Measurements from ENCODE around the gene PDXP. TPM values are rescaled to one million over a fixed set of nuclear protein-coding genes. Genes with fewer than 3 reads are reported as not detected.

Gene PDXP
- total RNA-seq, 1 experiment from 2014 or later, result 17.6 TPM

DNA sequence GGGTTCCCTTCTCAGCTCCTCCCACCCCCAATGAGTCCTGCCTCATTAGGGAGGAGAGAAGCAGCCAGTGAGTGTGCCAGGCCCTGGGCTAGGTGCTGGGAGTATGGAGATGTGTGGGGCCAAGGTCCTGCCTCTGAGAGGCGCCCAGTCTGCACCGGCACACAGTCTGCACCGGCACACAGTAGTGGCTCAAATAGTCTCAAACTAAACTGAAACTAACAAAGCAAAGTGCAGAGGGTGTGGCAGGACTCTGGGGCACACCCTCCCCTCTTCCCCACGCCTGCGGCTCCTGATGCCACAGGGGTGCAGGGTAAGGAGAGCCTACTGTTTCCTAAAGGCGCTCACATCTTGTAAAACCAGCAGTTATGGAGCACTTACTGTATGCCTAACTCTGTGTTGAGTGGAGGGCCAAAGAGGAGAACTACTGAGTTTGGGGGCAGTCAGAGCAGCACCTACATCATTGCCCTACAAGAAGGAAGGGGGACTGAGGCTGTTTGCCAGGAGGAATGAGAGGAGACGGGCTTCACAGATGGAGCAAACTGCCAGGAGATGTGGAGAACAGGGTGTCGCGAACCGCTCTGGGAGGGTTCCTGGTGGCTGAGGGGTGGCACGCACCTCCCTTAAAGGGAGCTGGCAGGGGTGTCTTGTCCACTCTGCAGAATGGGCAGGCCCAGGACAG lies 20.0 kb upstream of the PDXP start:
- H3K27ac ChIP-seq (ENCODE audit: low read length), result no peak overlapping the region
- H3K4me3 ChIP-seq (ENCODE audit: low read depth in 2 of 2, low read length in 2 of 2), result no peak overlapping the region
- CTCF ChIA-PET, result no interaction called here

DNA sequence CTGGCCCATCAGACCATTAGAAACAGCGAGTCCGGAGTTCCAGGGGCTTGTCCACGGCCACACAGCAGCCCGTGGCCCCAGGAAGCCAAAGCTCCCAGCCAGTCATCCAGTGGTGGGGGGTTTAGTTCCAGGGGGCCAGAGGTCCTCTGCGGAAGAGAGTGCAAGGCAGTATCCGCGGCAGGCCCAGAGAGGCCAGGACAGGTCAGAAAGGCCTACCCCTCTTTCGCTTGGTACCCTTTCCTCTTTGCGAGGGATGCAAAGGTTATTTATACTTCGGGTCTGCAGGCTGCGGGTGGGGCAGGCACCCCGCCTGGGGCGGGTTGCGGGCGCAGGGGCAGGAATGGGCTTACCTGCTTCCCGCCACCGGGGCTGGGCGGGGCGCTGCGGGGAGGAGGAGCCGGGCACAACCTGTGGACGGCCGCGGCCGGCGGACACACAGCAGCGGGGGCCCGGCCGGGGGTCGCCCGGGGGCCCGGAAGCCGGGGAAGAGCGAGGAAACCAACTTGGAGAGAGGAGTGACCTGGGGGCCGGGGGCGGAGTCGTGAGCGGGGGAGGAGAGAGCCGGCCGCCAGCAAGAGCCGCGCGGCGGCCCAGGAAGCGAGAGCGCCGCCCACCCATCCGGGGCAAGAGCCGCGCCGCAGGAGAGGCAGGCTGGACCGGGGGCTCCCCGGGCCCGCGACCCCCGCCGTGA lies 19.3 kb upstream of the PDXP start, which contains the start of gene SH3BP1:
TSS of gene SH3BP1 (plus strand) at position 600 of the 691 bp plus-strand sequence. CDS start 119 bp downstream, outside the sequence.
- intact Hi-C loops (cut with micrococcal nuclease; ENCODE audit: unreplicated experiment), result no loop called here
- CTCF ChIA-PET, result no interaction called here
- no peak for DNase-seq (ENCODE audit: low read depth, low spot score)

More for the DNA sequence above, 20.0 kb upstream of the PDXP start:
- TF ChIP-seq POLR2AphosphoS5 (IDR thresholded peaks at IDR 0.05; ENCODE audit: low read depth, low read length), result no peak
- TF ChIP-seq SIN3A (IDR thresholded peaks at IDR 0.05; ENCODE audit: borderline replicate concordance, insufficient read depth, low read depth, low read length), result no peak
- TF ChIP-seq, protein P1, sequence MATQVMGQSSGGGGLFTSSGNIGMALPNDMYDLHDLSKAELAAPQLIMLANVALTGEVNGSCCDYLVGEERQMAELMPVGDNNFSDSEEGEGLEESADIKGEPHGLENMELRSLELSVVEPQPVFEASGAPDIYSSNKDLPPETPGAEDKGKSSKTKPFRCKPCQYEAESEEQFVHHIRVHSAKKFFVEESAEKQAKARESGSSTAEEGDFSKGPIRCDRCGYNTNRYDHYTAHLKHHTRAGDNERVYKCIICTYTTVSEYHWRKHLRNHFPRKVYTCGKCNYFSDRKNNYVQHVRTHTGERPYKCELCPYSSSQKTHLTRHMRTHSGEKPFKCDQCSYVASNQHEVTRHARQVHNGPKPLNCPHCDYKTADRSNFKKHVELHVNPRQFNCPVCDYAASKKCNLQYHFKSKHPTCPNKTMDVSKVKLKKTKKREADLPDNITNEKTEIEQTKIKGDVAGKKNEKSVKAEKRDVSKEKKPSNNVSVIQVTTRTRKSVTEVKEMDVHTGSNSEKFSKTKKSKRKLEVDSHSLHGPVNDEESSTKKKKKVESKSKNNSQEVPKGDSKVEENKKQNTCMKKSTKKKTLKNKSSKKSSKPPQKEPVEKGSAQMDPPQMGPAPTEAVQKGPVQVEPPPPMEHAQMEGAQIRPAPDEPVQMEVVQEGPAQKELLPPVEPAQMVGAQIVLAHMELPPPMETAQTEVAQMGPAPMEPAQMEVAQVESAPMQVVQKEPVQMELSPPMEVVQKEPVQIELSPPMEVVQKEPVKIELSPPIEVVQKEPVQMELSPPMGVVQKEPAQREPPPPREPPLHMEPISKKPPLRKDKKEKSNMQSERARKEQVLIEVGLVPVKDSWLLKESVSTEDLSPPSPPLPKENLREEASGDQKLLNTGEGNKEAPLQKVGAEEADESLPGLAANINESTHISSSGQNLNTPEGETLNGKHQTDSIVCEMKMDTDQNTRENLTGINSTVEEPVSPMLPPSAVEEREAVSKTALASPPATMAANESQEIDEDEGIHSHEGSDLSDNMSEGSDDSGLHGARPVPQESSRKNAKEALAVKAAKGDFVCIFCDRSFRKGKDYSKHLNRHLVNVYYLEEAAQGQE (IDR thresholded peaks at IDR 0.05; ENCODE audit: insufficient read depth in 1 of 2, low read depth in 2 of 2, low read length in 1 of 2), result no peak
- no peak for TF ChIP-seq TCF7L2 (IDR thresholded peaks at IDR 0.05; ENCODE audit: low read depth, low read length)
- TF ChIP-seq, protein P2, sequence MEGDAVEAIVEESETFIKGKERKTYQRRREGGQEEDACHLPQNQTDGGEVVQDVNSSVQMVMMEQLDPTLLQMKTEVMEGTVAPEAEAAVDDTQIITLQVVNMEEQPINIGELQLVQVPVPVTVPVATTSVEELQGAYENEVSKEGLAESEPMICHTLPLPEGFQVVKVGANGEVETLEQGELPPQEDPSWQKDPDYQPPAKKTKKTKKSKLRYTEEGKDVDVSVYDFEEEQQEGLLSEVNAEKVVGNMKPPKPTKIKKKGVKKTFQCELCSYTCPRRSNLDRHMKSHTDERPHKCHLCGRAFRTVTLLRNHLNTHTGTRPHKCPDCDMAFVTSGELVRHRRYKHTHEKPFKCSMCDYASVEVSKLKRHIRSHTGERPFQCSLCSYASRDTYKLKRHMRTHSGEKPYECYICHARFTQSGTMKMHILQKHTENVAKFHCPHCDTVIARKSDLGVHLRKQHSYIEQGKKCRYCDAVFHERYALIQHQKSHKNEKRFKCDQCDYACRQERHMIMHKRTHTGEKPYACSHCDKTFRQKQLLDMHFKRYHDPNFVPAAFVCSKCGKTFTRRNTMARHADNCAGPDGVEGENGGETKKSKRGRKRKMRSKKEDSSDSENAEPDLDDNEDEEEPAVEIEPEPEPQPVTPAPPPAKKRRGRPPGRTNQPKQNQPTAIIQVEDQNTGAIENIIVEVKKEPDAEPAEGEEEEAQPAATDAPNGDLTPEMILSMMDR (IDR thresholded peaks at IDR 0.05), result no peak
- POLR2A ChIA-PET, result no interaction called here
- H3K4me1 ChIP-seq (ENCODE audit: control insufficient read depth, insufficient read depth, low read length), result peaks cover 17% of the 10 kb centered on the region
- in situ Hi-C loops (cut with HindIII; ENCODE audit: low pct_unique_long_range_greater_than_20kb, low sequenced_read_pairs), result no loop called here
- BruUV-seq (replicated peaks), result no TSS peak
- intact Hi-C loops (cut with micrococcal nuclease; ENCODE audit: unreplicated experiment), result no loop called here
- no peaks in the 10 kb centered on the region for H3K36me3 ChIP-seq (ENCODE audit: control insufficient read depth, insufficient read depth, low read length)
- no peak for ATAC-seq
- H3K27me3 ChIP-seq (ENCODE audit: control insufficient read depth, insufficient read depth, low read length), result no peaks in the 10 kb centered on the region
- DNase-seq (ENCODE audit: low read depth, low spot score), result no peak
- no peaks in the 10 kb centered on the region for H3K9me3 ChIP-seq (ENCODE audit: control insufficient read depth, insufficient read depth, low read depth, low read length)

More for the DNA sequence above, 19.3 kb upstream of the PDXP start, which contains the start of gene SH3BP1:
- in situ Hi-C loops (cut with HindIII; ENCODE audit: low pct_unique_long_range_greater_than_20kb, low sequenced_read_pairs), result no loop called here
- Histone ChIP-seq H3K9me3 (ENCODE audit: control insufficient read depth, insufficient read depth, low read depth, low read length) (no peaks in the 10 kb centered on the region), H3K27me3 (ENCODE audit: control insufficient read depth, insufficient read depth, low read length) (no peaks in the 10 kb centered on the region), H3K27ac (ENCODE audit: low read length) (no peak within 1 kb of the TSS), H3K4me1 (ENCODE audit: control insufficient read depth, insufficient read depth, low read length) (peaks cover 10% of the 10 kb centered on the region), H3K4me3 (ENCODE audit: low read depth in 2 of 2, low read length in 2 of 2) (peak within 1 kb of the TSS; percentile 39 to 48), H3K36me3 (ENCODE audit: control insufficient read depth, insufficient read depth, low read length) (no peaks in the 10 kb centered on the region)
- POLR2A ChIA-PET, result interaction anchor here (0.5 kb wide), 1 partner anchor 246 kb away, joined by 7 read pairs; no protein-coding TSS in a partner anchor
- ATAC-seq, result peak; percentile 29
- BruUV-seq (replicated peaks), result no TSS peak
- TF ChIP-seq, protein P1 (IDR thresholded peaks at IDR 0.05; ENCODE audit: insufficient read depth in 1 of 2, low read depth in 2 of 2, low read length in 1 of 2), result no peak
- TF ChIP-seq POLR2AphosphoS5 (IDR thresholded peaks at IDR 0.05; ENCODE audit: low read depth, low read length) (no peak), SIN3A (IDR thresholded peaks at IDR 0.05; ENCODE audit: borderline replicate concordance, insufficient read depth, low read depth, low read length) (no peak), TCF7L2 (IDR thresholded peaks at IDR 0.05; ENCODE audit: low read depth, low read length) (no peak)
- TF ChIP-seq, protein P2 (IDR thresholded peaks at IDR 0.05), result no peak

Data from Panc1 (cell line).